ENCODE results near the gene SOX9.
"Not testable (repeated sequence)": the region's sequence is repeated elsewhere in the genome, so short reads cannot be mapped to it uniquely, and the experiment has no call there.

The SOX9 gene

GRCh38 chr17:72111336-72111923 is 9.4 kb upstream of the SOX9 start:
- no peak for DNase-seq (ENCODE audit: low read depth in 2 of 2)

GRCh38 chr17:72111926-72112325 is 8.9 kb upstream of the SOX9 start:
- DNase-seq (ENCODE audit: low read depth in 2 of 2) = not testable (repeated sequence)

GRCh38 chr17:72113751-72114150 is 7.1 kb upstream of the SOX9 start:
- no peak for DNase-seq (ENCODE audit: low read depth in 2 of 2)

- no peak for DNase-seq (ENCODE audit: low read depth in 2 of 2)
Measured at GRCh38 chr17:72115781-72116525, 4.9 kb upstream of the SOX9 start.

- no peak for DNase-seq (ENCODE audit: low read depth in 2 of 2)
Measured at GRCh38 chr17:72116661-72117521, 3.9 kb upstream of the SOX9 start.

- DNase-seq (ENCODE audit: low read depth in 2 of 2) = no peak
Measured at GRCh38 chr17:72117535-72118334, 3.1 kb upstream of the SOX9 start.

- DNase-seq (ENCODE audit: low read depth in 2 of 2) = peak in 1 of 2 donors; percentile 3
Measured at GRCh38 chr17:72118335-72119076, 2.3 kb upstream of the SOX9 start.

- no peak for DNase-seq (ENCODE audit: low read depth in 2 of 2)
Measured at GRCh38 chr17:72119077-72119872, 1.5 kb upstream of the SOX9 start.

GRCh38 chr17:72119873-72120641 is 763 bp upstream of the SOX9 start:
- DNase-seq (ENCODE audit: low read depth in 2 of 2) = no peak

GRCh38 chr17:72121164-72122009 is 567 bp downstream of the SOX9 start:
- DNase-seq (ENCODE audit: low read depth in 2 of 2) = no peak

GRCh38 chr17:72122010-72122764 is 1.4 kb downstream of the SOX9 start:
- DNase-seq (ENCODE audit: low read depth in 2 of 2) = no peak

- DNase-seq (ENCODE audit: low read depth in 2 of 2) = no peak
Measured at GRCh38 chr17:72122765-72123529, 2.1 kb downstream of the SOX9 start.

- no peak for DNase-seq (ENCODE audit: low read depth in 2 of 2)
Measured at GRCh38 chr17:72123530-72124437, 3.0 kb downstream of the SOX9 start.

GRCh38 chr17:72124438-72124775 is 3.6 kb downstream of the SOX9 start:
- no peak for DNase-seq (ENCODE audit: low read depth in 2 of 2)

- no peak for DNase-seq (ENCODE audit: low read depth in 2 of 2)
Measured at GRCh38 chr17:72125226-72125651, 4.4 kb downstream of the SOX9 start.

GRCh38 chr17:72125742-72126141 is 4.9 kb downstream of the SOX9 start:
- no peak for DNase-seq (ENCODE audit: low read depth in 2 of 2)
